Activated CD4-positive, alpha-beta T cell treated with anti-CD3 and anti-CD28 coated beads, Interleukin-2, amount 50 U/mL, for 48 hours (primary cell): ENCODE data around the gene DENND4B.

Experiments used
- DNase-seq, 2 experiments: peaks; one replicate each; pipeline ENCODE4 v3.0.0-alpha.2; 2020

Gene DENND4B

GRCh38 chr1:153880962-153881361 is 65.6 kb downstream of the DENND4B start:
- peak; percentile 17 to 21 for DNase-seq

- DNase-seq, result no peak
Measured at GRCh38 chr1:153880024-153880423, 66.5 kb downstream of the DENND4B start.
